K562 (cell line): Measurements from ENCODE around the gene KSR2. TPM values are rescaled to one million over a fixed set of nuclear protein-coding genes. Genes with fewer than 3 reads are reported as not detected.

Experiments used
- GATA2 ChIP-seq: sonication (generic); formaldehyde crosslinking; IDR thresholded peaks from 2 replicates; pipeline ENCODE4 v1.4.0; 2020; ENCODE audit warnings: mild to moderate bottlenecking, missing genetic modification reagents
- NR3C1 ChIP-seq: sonication (generic); formaldehyde crosslinking; IDR thresholded peaks from 2 replicates; pipeline ENCODE4 v1.8.1; 2022; ENCODE audit warnings: missing genetic modification reagents
- TRIM24 ChIP-seq, 2 experiments: fragments of 450-650 bp; IDR thresholded peaks; 2 replicates each; pipeline ENCODE4 v1.6.1; 2016
- ZNF407 ChIP-seq: fragments of 450-650 bp; IDR thresholded peaks from 2 replicates; pipeline ENCODE4 v1.6.1; 2016; ENCODE audit warnings: low read depth
- polyA plus RNA-seq, 8 experiments: library from polyadenylated mRNA; depleted of rRNA in 4 of 8; stranded (reverse) in 5 of 8; unstranded in 3 of 8; fragments of >200 nt; fragmentation: Nextera tagmentation in 2 of 8; fragmentation: Illumina TruSeq in 1 of 8; extraction: Ambion mirVana in 2 of 8; extraction: Trizol in 1 of 8; gene quantifications; 2 replicates each; pipeline versions ENCODE4 v1.2.1 to v1.2.3, GENCODE V29; 2011 to 2014; ENCODE audit warnings: inconsistent platforms in 1 of 8, missing spikeins in 1 of 8
- total RNA-seq, 7 experiments: library from RNA; depleted of rRNA in 6 of 7; stranded (reverse); fragments of >200 nt in 6 of 7; fragmentation: Illumina TruSeq in 2 of 7; extraction: Trizol in 2 of 7; gene quantifications; 2 replicates each; pipeline versions ENCODE4 v1.2.1 to v1.2.3, GENCODE V29; 2011 to 2021; ENCODE audit warnings: low replicate concordance in 1 of 7

KSR2 gene
- total and polyA plus RNA-seq, 9 of the 15 experiments (the other 6 are each of a cell fraction or from before 2014, with no cell fraction given), result not detected

DNA sequence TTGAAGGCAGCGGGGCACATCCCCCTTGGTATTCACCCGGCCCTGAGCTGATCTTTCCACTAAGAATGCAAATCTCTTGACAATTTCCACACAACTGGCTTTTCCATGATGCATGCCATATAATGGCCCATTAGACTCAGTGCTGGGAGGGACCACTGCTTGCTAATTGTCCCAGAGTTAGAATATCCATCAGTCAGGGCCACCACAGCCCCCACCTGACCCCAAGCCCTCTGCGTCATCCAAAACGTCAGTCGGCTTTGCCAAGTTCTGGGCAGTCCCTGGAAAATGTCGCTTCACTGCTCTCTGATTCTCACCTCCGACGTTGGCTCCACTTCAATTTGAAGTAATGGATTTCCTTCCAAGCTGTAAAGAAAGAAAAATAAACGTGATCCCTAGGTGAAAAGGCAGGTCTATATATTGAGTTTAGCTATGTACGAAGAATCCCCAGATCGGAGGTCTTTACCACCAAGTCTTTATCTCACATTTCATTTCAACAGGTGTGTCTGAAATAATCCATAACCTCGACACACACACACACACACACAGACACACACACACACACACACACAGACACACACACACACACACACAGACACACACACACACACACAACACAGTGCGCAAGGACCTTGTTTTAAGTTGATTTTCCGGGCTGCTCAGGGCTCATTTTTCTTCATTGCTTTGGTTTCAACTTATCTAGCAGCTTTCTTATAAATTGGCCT is 441.9 kb downstream of the KSR2 start (continued):
- TF ChIP-seq ZNF407 (no peak), GATA2 (CRISPR knock-in tag) (no peak), NR3C1 (CRISPR knock-in tag) (no peak), TRIM24 (IDR thresholded peaks at IDR 0.05) (no peak)
